LoVo (cell line): ENCODE measurements around the gene RHOT2.

Experiments
- DNase-seq: peaks from one replicate; pipeline ENCODE4 v3.0.0-alpha.2; 2016; ENCODE audit warnings: low spot score

Gene RHOT2

DNA sequence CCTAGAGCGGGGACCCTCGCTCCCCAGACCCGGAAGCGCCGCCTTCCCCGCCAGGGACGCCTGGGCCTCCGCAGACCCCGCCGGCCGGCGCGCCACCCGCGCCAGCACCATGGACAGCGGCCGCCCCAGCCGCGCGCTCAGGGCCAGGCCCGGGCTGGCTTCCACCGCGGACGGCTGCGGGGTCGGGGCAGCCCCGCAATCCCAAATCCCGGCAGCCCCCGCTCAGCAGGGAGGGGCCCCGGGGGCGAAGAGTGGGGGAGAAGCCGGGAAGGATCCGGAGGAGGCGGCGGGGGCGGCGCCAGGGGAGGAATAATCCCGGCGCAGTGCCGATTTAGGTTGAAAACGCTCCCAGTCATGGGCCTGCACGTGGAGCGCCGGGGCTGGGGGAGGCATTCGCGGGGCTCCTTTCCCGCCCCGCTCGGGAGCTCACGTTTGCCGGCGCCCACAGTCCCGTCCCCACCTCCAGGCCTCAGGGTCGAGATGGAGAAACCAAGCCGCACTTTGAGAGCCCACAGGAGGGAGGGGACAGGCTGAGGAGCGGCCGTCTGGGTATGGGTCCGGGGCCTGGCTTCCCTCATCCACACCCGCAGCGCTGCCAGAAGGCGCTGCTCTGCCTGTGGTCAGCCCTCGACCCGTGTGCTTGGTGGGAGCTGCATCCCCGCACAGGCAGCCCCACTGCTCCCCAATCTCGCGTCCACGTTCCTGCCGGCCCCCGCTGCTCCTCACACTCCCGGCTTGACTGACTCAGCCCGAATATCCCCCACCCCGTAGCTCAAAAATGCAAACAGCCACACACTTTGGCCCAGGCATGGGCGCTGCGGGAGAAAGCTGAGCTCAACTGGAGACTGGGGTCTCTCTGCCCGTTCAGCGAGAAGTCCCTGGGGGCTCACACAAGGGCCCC lies 33.0 kb downstream of the RHOT2 start:
- no peak for DNase-seq

DNA sequence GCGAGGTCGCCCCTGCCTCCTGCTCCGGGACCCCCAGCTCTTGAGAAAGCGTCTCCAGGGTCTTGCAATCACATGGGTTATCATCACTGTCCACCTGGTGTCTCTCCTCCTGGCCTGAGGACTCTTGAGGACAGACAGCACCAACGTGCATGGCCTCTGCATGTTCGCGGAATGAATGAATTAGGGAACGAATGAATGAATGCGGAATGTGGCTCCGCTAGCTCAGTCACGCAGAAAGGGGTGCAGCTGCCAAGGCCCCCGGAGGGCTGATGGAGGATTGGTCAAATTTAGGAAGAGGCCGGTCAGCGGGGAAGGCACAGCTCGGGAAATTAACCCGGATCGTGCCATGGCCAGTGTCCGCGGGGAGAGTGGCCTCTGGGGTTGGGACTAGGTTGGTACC lies 34.4 kb downstream of the RHOT2 start:
- no peak for DNase-seq

DNA sequence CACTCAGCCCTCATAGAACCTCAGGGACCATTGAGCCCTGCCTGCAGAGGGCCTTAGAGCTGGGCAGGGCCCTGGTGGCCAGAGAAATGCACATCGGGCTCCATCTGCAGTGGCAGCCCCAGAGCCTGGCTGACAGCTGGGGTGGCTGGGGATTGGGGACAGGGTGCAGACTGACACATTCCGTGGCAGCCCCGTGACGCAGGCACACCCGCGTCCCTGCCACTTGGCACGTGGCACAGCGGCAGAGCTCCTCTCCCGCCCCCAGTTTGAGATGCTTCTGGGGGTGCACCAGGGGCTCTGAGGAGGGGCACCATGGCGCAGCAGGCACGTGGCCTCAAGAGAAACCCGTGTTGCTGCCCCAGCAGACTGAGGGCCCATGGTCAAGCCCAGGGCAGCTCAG lies 35.5 kb downstream of the RHOT2 start:
- no peak for DNase-seq

DNA sequence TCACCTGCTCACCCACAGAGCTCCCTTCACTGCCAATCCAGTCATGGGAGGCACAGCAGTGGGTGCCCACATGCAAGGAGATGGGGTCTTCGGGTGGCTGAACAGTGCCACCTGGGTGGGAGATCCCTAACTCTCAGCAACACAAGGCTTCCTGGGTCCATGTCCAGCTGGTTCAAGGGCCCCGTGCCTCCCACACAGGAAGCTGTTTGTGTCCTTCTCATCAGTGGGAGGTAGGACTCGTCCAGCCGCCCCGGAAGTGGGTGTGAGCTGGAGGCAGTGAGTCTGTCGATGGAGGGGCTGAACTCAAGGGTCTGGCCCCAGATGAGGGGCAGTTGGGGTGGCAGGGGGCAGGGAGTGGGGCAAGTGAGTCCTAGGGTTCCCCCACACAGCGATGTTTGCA lies 36.1 kb downstream of the RHOT2 start:
- no peak for DNase-seq

DNA sequence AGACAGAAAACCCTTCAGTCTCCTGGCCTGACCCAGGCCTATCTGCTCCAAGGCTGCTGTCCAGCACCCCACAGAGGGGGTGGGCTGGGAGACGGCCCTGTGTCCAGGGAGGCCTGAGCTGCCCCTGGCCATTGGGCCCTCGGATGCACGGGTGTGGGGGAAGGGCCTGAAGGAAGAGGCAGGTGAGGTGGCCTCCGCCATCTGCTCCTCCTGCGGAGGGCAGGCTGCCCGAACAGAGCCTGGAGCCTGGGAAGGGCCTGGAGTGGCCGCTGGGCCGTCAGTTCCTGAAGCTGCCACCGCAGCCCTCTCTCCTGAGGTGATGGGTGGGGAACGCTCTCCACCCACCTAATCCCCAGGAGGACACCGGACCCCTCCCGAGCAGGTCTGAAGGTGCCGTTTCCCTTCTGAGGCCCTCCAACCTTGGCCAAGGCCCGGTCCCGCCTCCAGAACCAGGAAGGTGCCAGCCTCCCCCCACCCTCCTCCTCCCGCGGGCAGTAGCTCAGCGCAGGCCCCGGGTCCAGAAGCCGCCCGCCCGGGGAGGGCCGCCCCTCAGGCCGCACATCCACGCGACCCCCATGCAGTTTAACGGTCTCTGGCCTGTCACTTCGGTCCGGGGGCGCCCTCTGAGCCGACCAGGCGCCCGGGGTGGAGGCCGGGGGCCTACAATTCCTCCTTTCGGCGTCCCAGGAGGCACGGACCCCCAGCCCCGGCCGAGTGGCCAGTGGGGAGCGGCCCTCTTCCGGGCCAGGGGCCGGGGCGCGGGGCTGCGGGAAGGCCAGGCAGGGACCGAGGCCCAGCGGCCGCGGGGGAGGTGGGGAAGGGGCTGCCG lies 36.8 kb downstream of the RHOT2 start:
- no peak for DNase-seq

DNA sequence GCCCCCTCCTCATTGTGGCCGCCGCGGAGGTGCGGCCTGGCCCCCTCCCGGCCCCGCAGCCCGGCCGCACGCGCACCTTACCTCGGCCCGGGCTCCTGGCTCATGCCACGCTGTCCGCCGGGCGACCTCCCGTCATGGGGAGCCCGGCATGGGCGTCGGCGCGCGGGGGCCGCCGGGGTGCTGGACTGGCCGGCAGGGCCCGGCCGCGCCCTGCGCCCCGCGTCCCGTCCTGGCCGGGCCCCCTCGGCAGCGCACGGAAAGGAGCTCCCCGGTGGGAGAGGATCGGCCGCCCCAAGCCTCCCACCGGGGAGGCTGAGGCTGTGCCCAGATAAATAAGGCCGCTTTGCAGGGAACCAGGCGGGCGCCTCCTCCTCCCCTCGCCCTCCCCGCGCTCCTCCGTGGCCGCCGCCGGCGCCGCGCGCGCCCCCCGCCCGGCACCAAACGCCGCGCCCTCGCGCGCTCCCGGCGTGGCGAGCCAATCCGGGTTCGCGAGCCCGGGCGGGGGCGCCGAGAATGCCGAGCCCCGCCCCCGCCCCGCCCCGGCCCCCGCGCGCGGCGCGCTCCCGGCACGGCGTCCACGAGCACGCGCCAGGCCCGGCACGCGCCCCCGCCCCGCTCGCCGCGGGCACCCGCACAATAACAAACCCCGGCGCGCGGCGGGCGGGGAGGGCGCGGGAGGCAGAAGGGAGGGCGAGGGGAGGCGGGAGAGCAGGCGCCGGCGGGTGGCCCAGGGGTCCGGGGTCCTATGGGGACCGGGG lies 37.7 kb downstream of the RHOT2 start, which contains the start of gene FBXL16:
FBXL16 (minus strand) TSS at position 371 of the 758 bp plus-strand sequence. CDS start 8,396 bp downstream, outside the sequence.
- no peak for DNase-seq

DNA sequence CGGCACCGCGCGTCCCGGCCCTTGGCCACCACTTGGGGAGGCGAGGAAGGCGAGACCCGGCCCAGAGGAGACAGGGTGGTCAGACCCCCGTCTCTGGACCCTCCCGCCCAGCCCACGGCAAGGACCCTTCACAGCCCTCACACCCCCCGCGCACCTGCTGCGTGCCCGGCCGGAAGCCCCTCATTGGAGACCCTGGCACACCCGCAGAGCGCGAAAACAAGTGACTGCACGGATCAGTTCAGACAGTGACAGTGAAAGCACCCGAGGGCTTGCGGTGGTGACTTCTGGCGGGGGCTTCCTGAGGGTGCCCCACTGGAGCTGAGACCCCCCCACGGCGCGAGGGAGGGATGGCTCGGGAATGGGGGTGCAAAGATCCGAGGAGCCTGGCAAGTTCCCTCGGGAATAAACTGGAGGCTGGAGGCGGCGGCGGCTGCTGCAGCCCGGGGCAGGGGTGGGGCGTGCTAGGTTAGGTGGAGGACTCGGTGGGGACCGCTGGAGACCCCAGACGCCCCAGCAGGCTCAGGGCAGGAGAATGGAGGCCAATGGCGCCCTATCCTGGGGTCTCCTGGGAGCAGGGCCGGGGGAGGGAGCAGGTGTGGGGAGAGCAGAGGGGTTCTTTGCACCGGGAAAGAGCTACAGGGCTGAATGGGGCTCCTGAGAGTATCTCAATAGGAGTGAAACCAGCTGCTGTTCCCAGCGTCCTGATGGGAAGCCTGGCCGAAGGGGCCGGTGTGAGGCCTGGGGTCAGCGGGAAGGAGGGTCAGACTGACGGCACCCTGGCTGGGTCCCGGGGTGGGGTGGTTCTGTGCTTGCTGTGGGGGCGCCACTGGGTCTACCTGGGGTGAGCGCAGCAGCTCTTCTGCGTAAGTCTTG lies 38.5 kb downstream of the RHOT2 start:
- DNase-seq: no peak

DNA sequence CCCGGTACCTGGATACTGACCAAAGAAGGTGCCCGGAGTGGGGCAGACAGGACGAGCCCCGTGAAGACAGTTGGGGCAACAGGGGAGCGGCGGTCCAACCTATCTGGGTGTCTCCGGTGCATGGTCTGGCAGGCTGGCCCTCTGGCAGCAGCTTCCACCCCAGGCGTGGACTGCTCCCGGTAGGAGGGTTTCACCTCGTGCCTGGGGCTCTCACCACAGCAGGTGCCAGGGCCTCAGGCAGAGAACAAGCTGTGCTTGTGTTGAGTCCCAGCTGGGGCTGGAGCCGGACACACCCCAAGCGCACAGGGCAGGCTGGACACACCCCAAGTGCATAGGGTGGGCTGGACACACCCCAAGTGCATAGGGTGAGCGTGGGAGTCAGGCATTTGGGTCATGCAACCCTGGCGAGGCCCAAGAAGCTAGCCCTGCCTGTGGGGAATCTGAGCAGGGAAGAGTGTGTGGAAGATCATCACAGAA lies 39.2 kb downstream of the RHOT2 start:
- no peak for DNase-seq

DNA sequence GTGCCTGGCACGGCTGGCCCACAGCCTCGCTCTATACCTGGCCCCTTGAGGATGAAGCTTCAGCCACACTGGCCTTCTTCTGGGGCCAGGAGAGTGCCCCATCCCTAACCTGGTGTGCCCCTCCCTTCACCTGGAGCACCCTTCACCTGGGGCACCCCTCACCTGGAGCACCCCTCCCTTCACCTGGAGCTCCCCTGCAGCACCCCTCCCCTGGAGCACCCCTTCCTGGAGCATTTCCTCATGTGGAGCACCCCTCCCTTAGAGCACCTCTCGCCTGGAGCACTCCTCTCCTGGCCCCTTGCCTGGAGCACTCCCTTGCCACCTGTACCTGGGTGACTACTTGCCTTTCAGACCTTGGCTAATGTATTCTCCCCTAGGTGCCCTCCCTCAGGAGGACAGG lies 40.1 kb downstream of the RHOT2 start:
- no peak for DNase-seq

DNA sequence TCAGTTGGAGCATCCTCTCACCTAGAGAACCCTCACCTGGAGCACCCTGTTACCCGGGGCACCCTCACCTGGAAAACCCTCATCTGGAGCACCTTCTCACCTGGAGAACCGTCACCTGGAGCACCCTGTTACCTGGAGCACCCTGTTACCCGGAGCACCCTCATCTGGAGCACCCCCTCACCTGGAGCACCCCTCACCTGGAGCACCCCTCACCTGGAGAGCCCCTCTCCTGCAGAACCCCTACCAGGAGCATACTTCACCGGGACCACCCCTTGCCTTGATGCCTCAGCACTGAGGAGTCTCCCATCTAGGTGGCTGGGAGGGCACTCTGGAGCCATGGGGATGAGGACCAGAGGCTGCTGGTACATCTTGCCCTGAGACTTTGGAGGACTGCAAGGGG lies 41.0 kb downstream of the RHOT2 start:
- DNase-seq: no peak

DNA sequence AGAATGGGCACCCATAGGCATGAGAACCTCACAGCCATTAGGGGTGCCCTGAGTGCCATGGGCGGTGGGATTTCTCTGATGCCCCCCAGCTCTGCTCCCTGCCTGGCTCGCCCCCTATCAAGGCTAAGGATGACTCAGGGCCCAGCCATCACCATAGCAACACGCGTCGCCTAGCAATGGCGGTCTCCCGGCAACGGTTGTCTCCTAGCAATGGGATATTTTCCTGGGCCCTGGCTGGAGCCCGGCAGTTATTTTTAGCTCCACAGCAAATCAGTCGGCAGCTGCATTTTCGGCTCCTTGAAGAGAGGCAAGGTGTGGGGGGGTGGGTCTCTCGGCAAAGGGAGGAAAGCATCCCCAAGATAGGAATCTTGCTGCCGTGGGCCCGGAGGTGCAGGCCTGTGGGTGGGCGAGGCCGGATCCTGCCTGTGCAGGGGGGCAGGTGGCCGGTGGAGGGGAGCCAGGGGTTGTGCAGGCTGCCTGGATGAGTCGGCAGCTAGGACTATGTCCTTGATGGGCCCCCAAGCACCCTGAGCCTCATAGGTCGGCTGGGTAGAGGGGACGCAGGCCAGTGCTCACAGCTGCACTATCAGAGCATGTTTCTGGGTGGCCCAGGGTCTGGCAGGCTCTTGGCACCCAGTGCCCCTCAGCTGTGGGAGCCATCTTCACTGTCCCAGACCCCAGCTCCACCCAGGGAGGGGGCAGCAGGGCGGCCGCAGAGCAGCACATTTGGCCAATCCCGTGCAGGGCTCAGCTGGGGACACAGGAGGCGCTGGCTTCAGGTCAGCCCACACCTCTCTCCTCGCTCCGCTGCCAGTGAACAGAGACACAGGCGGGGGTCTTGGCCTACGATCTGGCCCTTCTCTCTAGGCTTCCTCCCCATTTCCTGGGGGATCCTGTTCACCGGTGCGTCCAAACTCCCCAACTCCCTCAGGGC lies 41.9 kb downstream of the RHOT2 start:
- DNase-seq: no peak

DNA sequence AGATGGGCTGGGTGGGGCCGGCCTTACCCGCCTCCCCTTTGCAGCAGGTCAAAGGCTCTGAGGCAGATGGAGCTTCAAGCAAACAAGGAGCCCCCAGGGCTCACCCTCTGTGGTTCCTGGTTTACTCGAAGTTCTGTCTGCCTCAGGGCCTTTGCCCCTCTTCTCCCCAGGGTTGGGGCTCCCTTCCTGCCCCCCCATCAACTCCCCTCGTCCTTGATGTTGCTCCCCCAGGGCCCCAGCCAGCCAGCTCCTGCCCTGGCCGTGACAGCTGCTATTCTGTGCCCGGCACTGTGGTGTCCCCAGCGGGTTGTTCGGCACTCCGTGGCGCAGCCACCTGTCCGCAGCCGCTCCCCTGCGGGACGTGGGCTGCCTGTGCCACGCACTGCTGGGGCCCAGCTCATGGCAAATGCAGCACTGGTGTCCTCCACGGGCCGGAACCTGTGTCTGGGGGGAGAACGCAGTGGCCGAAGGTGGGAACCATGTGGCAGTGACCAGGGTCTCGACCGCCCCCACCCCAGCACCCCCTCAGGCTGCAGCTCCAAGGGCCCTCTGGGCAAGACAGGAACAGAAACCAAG lies 42.7 kb downstream of the RHOT2 start:
- no peak for DNase-seq

DNA sequence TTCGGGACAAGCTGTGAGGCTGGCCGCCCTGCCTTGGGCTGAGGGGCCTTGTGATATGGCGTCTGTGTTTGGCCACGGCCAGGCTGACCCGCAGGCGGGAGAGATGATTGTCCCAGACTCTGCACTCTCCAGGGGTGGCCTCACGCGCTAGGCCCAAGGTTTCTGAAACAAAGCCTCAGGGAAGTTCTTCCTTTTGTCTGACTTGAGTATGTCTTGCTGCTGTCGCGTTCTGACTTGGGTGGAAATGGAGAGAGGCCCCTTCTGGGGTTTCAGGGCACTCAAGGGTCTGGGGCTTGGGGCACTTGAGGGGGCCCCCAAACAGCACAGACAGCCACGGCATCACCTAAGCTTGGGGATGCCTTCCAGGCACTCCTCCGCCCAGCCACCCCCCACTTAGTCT lies 43.2 kb downstream of the RHOT2 start:
- DNase-seq: no peak

DNA sequence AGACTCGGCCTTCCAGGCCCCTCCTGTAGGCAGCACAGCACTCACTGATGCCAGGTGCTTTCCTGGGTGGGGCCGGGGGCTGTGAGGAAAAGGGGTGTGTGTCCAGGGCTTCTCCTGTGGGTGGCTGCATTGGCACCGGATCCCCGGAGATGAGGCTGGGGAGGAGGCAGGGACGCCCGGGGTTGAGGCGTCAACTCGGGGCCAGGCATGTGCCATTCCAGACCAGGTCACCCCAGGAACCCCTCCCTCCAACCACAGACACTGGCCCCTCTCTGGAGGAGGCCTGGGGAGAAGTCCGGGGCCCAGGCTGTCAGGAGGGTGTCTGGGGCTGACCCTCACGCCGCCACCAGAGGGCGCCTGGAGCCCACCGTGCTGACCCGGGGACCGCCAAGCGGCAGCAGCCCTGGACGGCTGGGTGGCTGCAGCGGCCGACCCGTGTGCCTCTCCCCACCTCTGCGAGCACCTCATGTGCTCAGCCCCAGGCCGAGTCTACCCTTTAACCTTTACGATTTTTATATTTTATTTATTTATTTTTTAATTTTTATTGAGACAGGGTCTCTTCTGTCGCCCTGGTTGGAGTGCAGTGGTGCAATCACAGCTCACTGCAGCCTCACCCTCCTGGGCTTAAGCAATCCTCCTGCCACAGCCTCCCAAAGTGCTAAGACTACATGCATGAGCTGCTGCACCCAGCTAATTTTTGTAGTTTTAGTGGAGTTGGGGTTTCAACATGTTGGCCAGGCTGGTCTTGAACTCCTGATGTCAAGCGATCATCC lies 43.8 kb downstream of the RHOT2 start:
- peak; percentile 69 for DNase-seq

DNA sequence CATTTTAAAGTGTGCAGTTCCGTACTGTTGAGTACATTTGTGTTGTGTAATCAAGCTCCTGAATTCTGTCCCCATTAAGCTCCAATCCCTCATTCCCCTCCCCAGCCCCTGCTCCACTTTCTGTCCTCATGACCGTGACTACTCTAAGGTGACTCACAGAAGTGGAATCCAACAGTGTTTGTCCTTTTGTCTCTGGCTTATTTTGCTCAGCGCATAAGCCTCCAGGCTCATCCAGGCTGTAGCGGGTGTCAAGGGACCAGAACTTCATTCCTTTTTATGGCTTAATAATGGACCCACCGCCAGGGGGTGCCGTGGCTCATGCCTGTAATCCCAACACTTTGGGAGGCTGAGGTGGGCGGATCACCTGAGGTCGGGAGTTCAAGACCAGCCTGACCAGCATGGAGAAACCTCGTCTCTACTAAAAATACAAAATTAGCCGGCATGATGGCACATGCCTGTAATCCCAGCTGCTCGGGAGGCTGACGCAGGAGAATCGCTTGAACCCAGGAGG lies 44.9 kb downstream of the RHOT2 start:
- peak; percentile 79 for DNase-seq

DNA sequence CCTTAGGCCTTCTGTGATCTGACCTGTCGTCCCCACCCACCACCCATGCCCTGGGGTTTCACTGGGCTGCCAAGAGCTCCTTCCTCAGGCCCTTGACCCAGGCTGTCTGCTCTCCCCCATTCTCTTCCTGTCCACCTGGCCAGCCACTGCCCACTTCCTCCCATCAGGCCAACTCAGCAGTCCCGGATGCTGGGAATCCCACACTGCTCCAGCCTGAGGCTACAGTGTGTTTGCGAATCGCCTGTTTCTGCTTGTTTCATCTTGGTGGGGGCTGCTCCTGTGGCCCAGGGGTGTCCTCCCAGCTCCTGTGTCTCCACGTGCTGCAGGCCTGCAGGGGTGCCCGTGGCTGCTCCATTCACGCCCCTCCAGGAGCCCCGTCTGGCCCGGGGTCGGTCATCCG lies 46.1 kb downstream of the RHOT2 start:
- DNase-seq: no peak

DNA sequence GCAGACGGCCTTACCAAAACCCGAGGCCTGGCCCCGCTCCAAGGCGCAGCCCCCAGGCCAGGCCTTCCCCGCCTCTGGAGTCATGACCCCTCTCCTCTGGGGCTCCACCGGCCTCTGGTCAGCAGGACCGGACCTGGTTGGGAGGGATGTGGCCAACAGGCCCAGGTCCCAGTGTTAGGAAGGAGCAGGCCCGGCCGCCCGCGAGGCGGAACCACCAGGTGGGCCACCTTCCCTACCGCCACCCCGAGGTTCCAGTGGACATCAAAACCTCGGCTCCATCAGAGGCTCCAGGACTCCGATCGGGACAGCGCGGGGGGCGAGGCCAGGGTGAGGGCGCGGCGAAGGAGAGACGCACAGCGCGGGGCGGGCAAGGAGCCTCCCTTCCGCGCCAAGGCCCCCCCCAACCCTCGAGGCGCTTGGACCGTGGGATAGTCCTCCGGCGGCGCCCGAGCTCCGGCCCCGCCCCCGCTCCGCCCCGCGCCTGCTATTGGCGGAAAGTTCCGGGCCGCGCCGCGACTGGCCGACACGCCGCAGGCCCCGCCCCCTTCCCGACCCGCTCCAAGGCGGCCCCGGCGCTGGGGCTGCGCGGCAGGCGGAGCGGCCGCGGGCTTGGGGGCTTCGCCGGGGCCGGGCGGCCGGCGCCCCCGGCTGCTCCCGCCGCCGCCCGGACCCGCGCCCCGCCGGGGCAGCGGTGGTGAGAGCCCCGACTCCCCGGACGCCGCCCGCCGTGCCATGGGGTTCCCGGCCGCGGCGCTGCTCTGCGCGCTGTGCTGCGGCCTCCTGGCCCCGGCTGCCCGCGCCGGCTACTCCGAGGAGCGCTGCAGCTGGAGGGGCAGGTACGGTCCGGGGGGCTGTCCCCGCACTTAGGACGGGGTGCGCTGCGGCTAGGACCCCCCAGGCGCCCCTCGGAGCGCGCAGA lies 46.9 kb downstream of the RHOT2 start, which contains the start of gene METRN:
METRN (plus strand) TSS at position 561 of the 919 bp plus-strand sequence; CDS start at position 733, 172 bp downstream.
- DNase-seq: peak; percentile 93
